Tibial nerve (tissue), 4 donors: ENCODE data around the gene FBXL17.

ENCODE experiments used
- CTCF ChIP-seq, 5 experiments: fragments of 200-600 bp in 3 of 5; fragments of 450-650 bp in 2 of 5; sonication (generic) in 3 of 5; IDR thresholded peaks; one replicate each; pipeline ENCODE4 v1.5.1; 2016 to 2019; ENCODE audit warnings: antibody characterized with exemption in 5 of 5, mild to moderate bottlenecking in 3 of 5, moderate library complexity in 2 of 5
- EP300 ChIP-seq, 2 donors: sonication (generic); formaldehyde crosslinking; IDR thresholded peaks; one replicate each; pipeline ENCODE4 v1.6.1; 2017; ENCODE audit warnings: antibody characterized with exemption in 2 of 2, mild to moderate bottlenecking in 1 of 2

- TF ChIP-seq CTCF (IDR thresholded peaks at IDR 0.05) = no peak
- no peak for TF ChIP-seq EP300 (IDR thresholded peaks at IDR 0.05)
Measured at GRCh38 chr5:108113950-108114349, 267.9 kb downstream of the FBXL17 start.
